OCI-LY7 (cell line): Measurements from ENCODE around the gene ZNF518B. TPM values are rescaled to one million over a fixed set of nuclear protein-coding genes. Genes with fewer than 3 reads are reported as not detected.

Experiments used
- BruUV-seq: library from RNA; stranded (reverse); fragments of 400-500 nt; replicated peaks from 2 replicates; lab custom pipeline; 2021; lab: Mats Ljungman, UMichigan
- CTCF ChIA-PET: fragments of 300-600 bp; sonication (Branson Sonifier 250); formaldehyde crosslinking; loops from one replicate; lab custom pipeline; 2022; ENCODE audit warnings: antibody characterized with exemption; ENCODE audit not compliant: unreplicated experiment; lab: Charles Lee
- POLR2A ChIA-PET: fragments of 300-600 bp; sonication (Branson Sonifier 250); formaldehyde crosslinking; loops from one replicate; lab custom pipeline; 2022; ENCODE audit warnings: antibody characterized with exemption; lab: Charles Lee
- DNase-seq: peaks from one replicate; pipeline ENCODE4 v3.0.0-alpha.2; 2015; ENCODE audit warnings: low spot score
- H2AFZ ChIP-seq: fragments of 200-600 bp; sonication (generic), shearing (Covaris generic); 2 replicates; pipeline ENCODE4 v1.6.1; 2014; ENCODE audit warnings: mild to moderate bottlenecking, antibody characterized with exemption, low read length, moderate library complexity
- H3K27ac ChIP-seq: fragments of 200-600 bp; sonication (generic); 2 replicates; pipeline ENCODE4 v1.5.1; 2014; ENCODE audit warnings: mixed run types, low read depth, mild to moderate bottlenecking, moderate library complexity, low read length, inconsistent platforms; ENCODE audit not compliant: poor library complexity, severe bottlenecking
- H3K36me3 ChIP-seq: fragments of 200-600 bp; sonication (generic); 2 replicates; pipeline ENCODE4 v1.6.1; 2014; ENCODE audit warnings: mild to moderate bottlenecking, antibody characterized with exemption, low read length, moderate library complexity, mixed read lengths; ENCODE audit not compliant: insufficient read depth
- H3K4me1 ChIP-seq: fragments of 200-600 bp; sonication (generic); 2 replicates; pipeline ENCODE4 v1.5.1; 2014; ENCODE audit warnings: mild to moderate bottlenecking, low read length; ENCODE audit not compliant: insufficient read depth, poor library complexity, severe bottlenecking
- H3K4me2 ChIP-seq: fragments of 200-600 bp; sonication (generic); 2 replicates; pipeline ENCODE4 v1.6.1; 2014; ENCODE audit warnings: mild to moderate bottlenecking, low read length
- H3K4me3 ChIP-seq: fragments of 200-600 bp; sonication (generic); 2 replicates; pipeline ENCODE4 v1.5.1; 2014; ENCODE audit warnings: mild to moderate bottlenecking, low read depth, low read length; ENCODE audit not compliant: poor library complexity, severe bottlenecking
- H3K79me2 ChIP-seq: fragments of 200-600 bp; sonication (generic); 2 replicates; pipeline ENCODE4 v1.6.1; 2016; ENCODE audit warnings: low read depth, mild to moderate bottlenecking, low read length, moderate library complexity, mixed read lengths; ENCODE audit not compliant: insufficient read depth
- H3K9me2 ChIP-seq: fragments of 200-600 bp; sonication (generic); 2 replicates; pipeline ENCODE4 v1.6.1; 2016; ENCODE audit warnings: mild to moderate bottlenecking, low read length, mixed read lengths; ENCODE audit not compliant: insufficient read depth
- H3K9me3 ChIP-seq: fragments of 200-600 bp; sonication (generic); 2 replicates; pipeline ENCODE4 v1.6.1; 2014; ENCODE audit warnings: mild to moderate bottlenecking, mixed run types, low read length, mixed read lengths
- H4K20me1 ChIP-seq: fragments of 200-600 bp; sonication (generic); 2 replicates; pipeline ENCODE4 v1.6.1; 2014; ENCODE audit warnings: mild to moderate bottlenecking, antibody characterized with exemption, low read length, moderate library complexity, mixed read lengths; ENCODE audit not compliant: insufficient read depth
- CTCF ChIP-seq: fragments of 200-600 bp; sonication (generic); conservative IDR thresholded peaks from 2 replicates; pipeline ENCODE4 v1.5.1; 2014; ENCODE audit warnings: mild to moderate bottlenecking, antibody characterized with exemption, low read length, moderate library complexity, mixed read lengths
- EZH2phosphoT487 ChIP-seq: fragments of 200-600 bp; sonication (generic); IDR thresholded peaks from 2 replicates; pipeline ENCODE4 v1.6.1; 2018; ENCODE audit warnings: low read depth, borderline replicate concordance, mild to moderate bottlenecking, mixed run types, antibody characterized with exemption, low read length, moderate library complexity, mixed read lengths
- intact Hi-C: fragments of 100-400 bp; cut with micrococcal nuclease; formaldehyde crosslinking; loops from one replicate; pipeline ENCODE4 v1.10.0; 2022; ENCODE audit not compliant: unreplicated experiment
- total RNA-seq, 2 experiments: library from RNA; depleted of rRNA in 1 of 2; stranded (reverse); fragments of >200 nt in 1 of 2; shearing (Covaris generic) in 1 of 2; gene quantifications; 2 replicates each; pipeline ENCODE4 v1.2.3, GENCODE V29; 2014 to 2022

Gene ZNF518B
- total RNA-seq, 2 experiments from 2014 or later, result 19.1 to 30.2 TPM

GRCh38 chr4:10456260-10456594 is 999 bp downstream of the ZNF518B start:
- Histone ChIP-seq H3K4me3 (peak overlapping the region; percentile 77), H3K27ac (no peak overlapping the region), H3K9me2 (no peaks in the 10 kb centered on the region), H2AFZ (peak overlapping the region; percentile 73), H3K4me2 (peak overlapping the region; percentile 81), H3K79me2 (peaks cover 10% of the 10 kb centered on the region), H3K36me3 (peaks cover 33% of the 10 kb centered on the region), H3K9me3 (no peaks in the 10 kb centered on the region), H4K20me1 (peaks cover 11% of the 10 kb centered on the region), H3K4me1 (peaks cover 25% of the 10 kb centered on the region)
- intact Hi-C loops, result loop anchor here (1.0 kb wide), 1 partner anchor 339 kb away; no protein-coding TSS in a partner anchor
- BruUV-seq, result no TSS peak
- DNase-seq, result no peak
- CTCF ChIA-PET, result no interaction called here
- TF ChIP-seq CTCF (no peak), EZH2phosphoT487 (no peak)
- POLR2A ChIA-PET, result no interaction called here

GRCh38 chr4:10455133-10455532 is 2.1 kb downstream of the ZNF518B start:
- Histone ChIP-seq H3K9me2 (no peaks in the 10 kb centered on the region), H3K27ac (no peak overlapping the region), H4K20me1 (peaks cover 11% of the 10 kb centered on the region), H2AFZ (no peak overlapping the region), H3K79me2 (peaks cover 10% of the 10 kb centered on the region), H3K36me3 (peaks cover 43% of the 10 kb centered on the region), H3K9me3 (no peaks in the 10 kb centered on the region), H3K4me1 (peaks cover 25% of the 10 kb centered on the region), H3K4me3 (no peak overlapping the region), H3K4me2 (peak overlapping the region; percentile 81; the same call in 1 of the 2 replicates)
- BruUV-seq, result no TSS peak
- ChIA-PET CTCF (no interaction called here), POLR2A (no interaction called here)
- intact Hi-C loops, result no loop called here
- TF ChIP-seq CTCF (no peak), EZH2phosphoT487 (no peak)
- DNase-seq, result no peak

GRCh38 chr4:10454726-10455125 is 2.5 kb downstream of the ZNF518B start:
- H4K20me1 ChIP-seq, result peaks cover 11% of the 10 kb centered on the region
- peaks cover 25% of the 10 kb centered on the region for H3K4me1 ChIP-seq
- ChIA-PET CTCF (no interaction called here), POLR2A (no interaction called here)
- peaks cover 47% of the 10 kb centered on the region for H3K36me3 ChIP-seq
- no peak overlapping the region for H3K27ac ChIP-seq
- no peaks in the 10 kb centered on the region for H3K9me3 ChIP-seq
- intact Hi-C loops, result no loop called here
- no peak for TF ChIP-seq EZH2phosphoT487
- TF ChIP-seq CTCF, result no peak
- H3K79me2 ChIP-seq, result peaks cover 10% of the 10 kb centered on the region
- H3K4me2 ChIP-seq, result no peak overlapping the region
- no peak overlapping the region for H3K4me3 ChIP-seq
- no peaks in the 10 kb centered on the region for H3K9me2 ChIP-seq
- H2AFZ ChIP-seq, result no peak overlapping the region
- no peak for DNase-seq
- no TSS peak for BruUV-seq
